ENCODE results near the gene ZCCHC14. TPM values are rescaled to one million over a fixed set of nuclear protein-coding genes. Genes with fewer than 3 reads are reported as not detected.
A peak's percentile ranks its signal among the peaks of the same experiment; 100 is the strongest.

Gene ZCCHC14
- total RNA-seq, 1 donor = 8.2 TPM

- TF ChIP-seq, protein P1, sequence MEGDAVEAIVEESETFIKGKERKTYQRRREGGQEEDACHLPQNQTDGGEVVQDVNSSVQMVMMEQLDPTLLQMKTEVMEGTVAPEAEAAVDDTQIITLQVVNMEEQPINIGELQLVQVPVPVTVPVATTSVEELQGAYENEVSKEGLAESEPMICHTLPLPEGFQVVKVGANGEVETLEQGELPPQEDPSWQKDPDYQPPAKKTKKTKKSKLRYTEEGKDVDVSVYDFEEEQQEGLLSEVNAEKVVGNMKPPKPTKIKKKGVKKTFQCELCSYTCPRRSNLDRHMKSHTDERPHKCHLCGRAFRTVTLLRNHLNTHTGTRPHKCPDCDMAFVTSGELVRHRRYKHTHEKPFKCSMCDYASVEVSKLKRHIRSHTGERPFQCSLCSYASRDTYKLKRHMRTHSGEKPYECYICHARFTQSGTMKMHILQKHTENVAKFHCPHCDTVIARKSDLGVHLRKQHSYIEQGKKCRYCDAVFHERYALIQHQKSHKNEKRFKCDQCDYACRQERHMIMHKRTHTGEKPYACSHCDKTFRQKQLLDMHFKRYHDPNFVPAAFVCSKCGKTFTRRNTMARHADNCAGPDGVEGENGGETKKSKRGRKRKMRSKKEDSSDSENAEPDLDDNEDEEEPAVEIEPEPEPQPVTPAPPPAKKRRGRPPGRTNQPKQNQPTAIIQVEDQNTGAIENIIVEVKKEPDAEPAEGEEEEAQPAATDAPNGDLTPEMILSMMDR (IDR thresholded peaks at IDR 0.05; ENCODE audit: insufficient read depth, low read depth, low read length) = no peak
- H3K4me3 ChIP-seq (ENCODE audit: low read depth, low read length) = no peak overlapping the region
- no peak for DNase-seq (ENCODE audit: low read depth)
Measured at GRCh38 chr16:87417528-87417910, 75.3 kb downstream of the ZCCHC14 start.

- H3K4me3 ChIP-seq (ENCODE audit: low read depth, low read length) = no peak overlapping the region
- DNase-seq (ENCODE audit: low read depth) = peak; percentile 76
- TF ChIP-seq, protein P1 (IDR thresholded peaks at IDR 0.05; ENCODE audit: insufficient read depth, low read depth, low read length) = peak; percentile 77
Measured at GRCh38 chr16:87416826-87417527, 75.8 kb downstream of the ZCCHC14 start.

GRCh38 chr16:87415441-87415840 is 77.4 kb downstream of the ZCCHC14 start:
- no peak for DNase-seq (ENCODE audit: low read depth)
- TF ChIP-seq, protein P1 (IDR thresholded peaks at IDR 0.05; ENCODE audit: insufficient read depth, low read depth, low read length) = no peak
- no peak overlapping the region for H3K4me3 ChIP-seq (ENCODE audit: low read depth, low read length)

DNA sequence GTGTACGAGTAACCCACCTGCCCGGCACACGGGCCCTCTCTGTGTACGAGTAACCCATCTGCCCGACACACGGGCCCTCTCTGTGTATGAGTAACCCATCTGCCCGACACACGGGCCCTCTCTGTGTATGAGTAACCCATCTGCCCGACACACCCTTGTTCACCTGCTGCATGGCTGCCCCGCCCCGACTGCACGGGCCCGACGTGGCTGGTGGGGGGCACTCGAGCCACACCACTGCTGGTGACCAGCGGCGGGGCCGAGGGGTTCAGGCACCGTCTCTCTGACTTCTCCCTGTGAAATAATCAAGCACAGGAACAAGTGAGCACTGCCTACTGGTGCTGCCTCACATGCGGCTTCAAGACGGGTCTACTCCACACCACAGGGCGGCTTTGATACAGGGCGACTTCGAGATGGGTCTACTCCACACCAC is 78.6 kb downstream of the ZCCHC14 start:
- DNase-seq (ENCODE audit: low read depth) = no peak
- H3K4me3 ChIP-seq (ENCODE audit: low read depth, low read length) = no peak overlapping the region
- TF ChIP-seq, protein P1 (IDR thresholded peaks at IDR 0.05; ENCODE audit: insufficient read depth, low read depth, low read length) = no peak

DNA sequence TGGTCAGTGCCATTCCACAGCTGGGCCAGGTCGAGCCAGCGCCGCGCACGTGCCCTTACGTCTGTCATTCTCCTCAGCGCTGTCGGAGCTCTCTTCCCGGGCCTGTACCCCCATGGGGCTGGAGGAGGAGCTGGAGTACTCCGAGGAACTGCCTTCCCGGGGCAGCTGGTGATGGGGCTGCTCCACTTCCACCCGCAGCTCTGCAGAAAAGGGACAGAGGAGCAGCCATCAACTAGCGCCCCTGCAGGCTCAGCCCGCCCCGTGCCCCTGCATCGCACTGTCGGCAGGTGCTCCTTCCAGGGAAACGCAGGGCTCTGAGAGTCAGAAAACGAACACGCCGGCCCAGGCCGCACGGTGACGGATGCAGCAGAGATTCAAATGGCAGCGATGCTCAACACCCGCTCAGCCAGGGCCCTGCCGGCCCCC is 79.8 kb downstream of the ZCCHC14 start:
- DNase-seq (ENCODE audit: low read depth) = no peak
- no peak overlapping the region for H3K4me3 ChIP-seq (ENCODE audit: low read depth, low read length)
- TF ChIP-seq, protein P1 (IDR thresholded peaks at IDR 0.05; ENCODE audit: insufficient read depth, low read depth, low read length) = no peak

DNA sequence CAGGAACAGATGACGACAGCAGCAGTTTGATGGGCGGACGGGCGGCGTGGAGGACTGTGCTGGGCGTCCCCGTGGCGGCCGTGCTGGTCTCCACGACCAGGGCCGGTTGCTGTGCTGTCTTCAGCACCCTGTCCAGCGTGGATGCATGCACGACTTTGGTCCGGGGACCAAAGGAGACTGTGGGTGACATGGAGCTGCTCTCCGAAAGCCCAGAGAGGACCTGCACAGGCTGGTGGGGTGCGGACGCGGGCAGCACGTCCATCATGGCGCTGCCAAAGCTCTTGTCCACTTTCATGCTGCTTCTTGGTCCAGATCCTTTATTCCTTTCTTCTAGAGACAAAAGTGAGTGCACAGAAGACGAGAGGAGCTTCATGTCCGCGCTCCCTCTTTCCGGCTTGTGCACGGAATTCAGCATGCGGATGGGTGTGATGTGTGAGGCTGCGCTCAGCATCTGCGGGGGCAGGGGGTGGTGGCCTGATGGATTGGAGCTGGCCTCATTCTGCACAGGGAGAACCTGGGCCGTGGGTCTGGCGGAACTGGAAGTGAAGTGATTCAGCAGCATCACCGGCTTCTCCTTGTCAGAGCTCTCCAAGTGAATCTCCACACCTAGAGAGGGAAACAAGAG is 80.3 kb downstream of the ZCCHC14 start:
- TF ChIP-seq, protein P1 (IDR thresholded peaks at IDR 0.05; ENCODE audit: insufficient read depth, low read depth, low read length) = no peak
- no peak overlapping the region for H3K4me3 ChIP-seq (ENCODE audit: low read depth, low read length)
- no peak for DNase-seq (ENCODE audit: low read depth)

All from fibroblast of villous mesenchyme (primary cell).